ENCODE measurements around the gene RGS6. TPM values are rescaled to one million over a fixed set of nuclear protein-coding genes. Genes with fewer than 3 reads are reported as not detected.

RGS6 gene
- total RNA-seq, 2 donors from 2014 or later: 3.2 TPM; not detected in 1

- H3K36me3 ChIP-seq: no peaks in the 10 kb centered on the region
- 91% methylated on average over 20 of the region's 20 CpGs for WGBS
- intact Hi-C loops (cut with DNase I): no loop called here
These were observed 630.1 kb downstream of the RGS6 start for GRCh38 chr14:72562300-72562699.

GRCh38 chr14:72563676-72564075 lies 631.4 kb downstream of the RGS6 start:
- Histone ChIP-seq H3K9me3 (no peaks in the 10 kb centered on the region), H3K4me1 (replicated peaks) (no peaks in the 10 kb centered on the region), H3K36me3 (no peaks in the 10 kb centered on the region), H3K27ac (no peak overlapping the region), H3K27me3 (replicated peaks; ENCODE audit: insufficient read depth) (no peaks in the 10 kb centered on the region), H3K4me3 (no peak overlapping the region)
- intact Hi-C loops (cut with DNase I): no loop called here
- 90% methylated on average over 7 of the region's 7 CpGs for WGBS
- no peak for DNase-seq (ENCODE audit: low spot score)
- TF ChIP-seq CTCF (IDR thresholded peaks at IDR 0.05): no peak
- no peak for TF ChIP-seq POLR2A (IDR thresholded peaks at IDR 0.05)

More at GRCh38 chr14:72562300-72562699, 630.1 kb downstream of the RGS6 start:
- no peak overlapping the region for H3K27ac ChIP-seq
- no peaks in the 10 kb centered on the region for H3K27me3 ChIP-seq (replicated peaks; ENCODE audit: insufficient read depth)
- TF ChIP-seq POLR2A (IDR thresholded peaks at IDR 0.05) (no peak), CTCF (IDR thresholded peaks at IDR 0.05) (no peak), POLR2AphosphoS5 (IDR thresholded peaks at IDR 0.05) (no peak)
- H3K4me1 ChIP-seq (replicated peaks): no peaks in the 10 kb centered on the region
- H3K4me3 ChIP-seq: no peak overlapping the region
- no peaks in the 10 kb centered on the region for H3K9me3 ChIP-seq
- DNase-seq (ENCODE audit: low spot score): no peak

- H3K36me3 ChIP-seq: no peaks in the 10 kb centered on the region
- H3K27me3 ChIP-seq (replicated peaks; ENCODE audit: insufficient read depth): no peaks in the 10 kb centered on the region
- no peak for DNase-seq (ENCODE audit: low spot score)
- intact Hi-C loops (cut with DNase I): no loop called here
- no peaks in the 10 kb centered on the region for H3K4me1 ChIP-seq (replicated peaks)
- H3K9me3 ChIP-seq: no peaks in the 10 kb centered on the region
- 85% methylated on average over 5 of the region's 5 CpGs for WGBS
- TF ChIP-seq POLR2AphosphoS5 (IDR thresholded peaks at IDR 0.05) (no peak), CTCF (IDR thresholded peaks at IDR 0.05) (no peak), POLR2A (IDR thresholded peaks at IDR 0.05) (no peak)
- no peak overlapping the region for H3K4me3 ChIP-seq
- H3K27ac ChIP-seq: no peak overlapping the region
These were observed 632.9 kb downstream of the RGS6 start for GRCh38 chr14:72565149-72565559.

- H3K4me3 ChIP-seq: no peak overlapping the region
- H3K4me1 ChIP-seq (replicated peaks): no peaks in the 10 kb centered on the region
- no peaks in the 10 kb centered on the region for H3K36me3 ChIP-seq
- WGBS: 50% methylated on average over 6 of the region's 6 CpGs
- DNase-seq (ENCODE audit: low spot score): no peak
- H3K9me3 ChIP-seq: no peaks in the 10 kb centered on the region
- TF ChIP-seq POLR2A (IDR thresholded peaks at IDR 0.05) (no peak), POLR2AphosphoS5 (IDR thresholded peaks at IDR 0.05) (no peak), CTCF (IDR thresholded peaks at IDR 0.05) (no peak)
- H3K27ac ChIP-seq: no peak overlapping the region
- intact Hi-C loops (cut with DNase I): no loop called here
- H3K27me3 ChIP-seq (replicated peaks; ENCODE audit: insufficient read depth): no peaks in the 10 kb centered on the region
These were observed 633.7 kb downstream of the RGS6 start for GRCh38 chr14:72565917-72566316.

- Histone ChIP-seq H3K27ac (no peak overlapping the region), H3K9me3 (no peaks in the 10 kb centered on the region), H3K27me3 (replicated peaks; ENCODE audit: insufficient read depth) (no peaks in the 10 kb centered on the region), H3K36me3 (no peaks in the 10 kb centered on the region), H3K4me1 (replicated peaks) (no peaks in the 10 kb centered on the region), H3K4me3 (no peak overlapping the region)
- TF ChIP-seq POLR2A (IDR thresholded peaks at IDR 0.05): no peak
- TF ChIP-seq POLR2AphosphoS5 (IDR thresholded peaks at IDR 0.05): no peak
- intact Hi-C loops (cut with DNase I): no loop called here
- no peak for DNase-seq (ENCODE audit: low spot score)
- WGBS: 85% methylated on average over 6 of the region's 6 CpGs
These were observed 635.0 kb downstream of the RGS6 start for GRCh38 chr14:72567226-72567625.
